Measurements from ENCODE around the gene CARM1.

GRCh38 chr19:10876459-10877240 lies 5.3 kb downstream of the CARM1 start:
- TF ChIP-seq, protein P1, sequence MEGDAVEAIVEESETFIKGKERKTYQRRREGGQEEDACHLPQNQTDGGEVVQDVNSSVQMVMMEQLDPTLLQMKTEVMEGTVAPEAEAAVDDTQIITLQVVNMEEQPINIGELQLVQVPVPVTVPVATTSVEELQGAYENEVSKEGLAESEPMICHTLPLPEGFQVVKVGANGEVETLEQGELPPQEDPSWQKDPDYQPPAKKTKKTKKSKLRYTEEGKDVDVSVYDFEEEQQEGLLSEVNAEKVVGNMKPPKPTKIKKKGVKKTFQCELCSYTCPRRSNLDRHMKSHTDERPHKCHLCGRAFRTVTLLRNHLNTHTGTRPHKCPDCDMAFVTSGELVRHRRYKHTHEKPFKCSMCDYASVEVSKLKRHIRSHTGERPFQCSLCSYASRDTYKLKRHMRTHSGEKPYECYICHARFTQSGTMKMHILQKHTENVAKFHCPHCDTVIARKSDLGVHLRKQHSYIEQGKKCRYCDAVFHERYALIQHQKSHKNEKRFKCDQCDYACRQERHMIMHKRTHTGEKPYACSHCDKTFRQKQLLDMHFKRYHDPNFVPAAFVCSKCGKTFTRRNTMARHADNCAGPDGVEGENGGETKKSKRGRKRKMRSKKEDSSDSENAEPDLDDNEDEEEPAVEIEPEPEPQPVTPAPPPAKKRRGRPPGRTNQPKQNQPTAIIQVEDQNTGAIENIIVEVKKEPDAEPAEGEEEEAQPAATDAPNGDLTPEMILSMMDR (CRISPR knock-in tag; IDR thresholded peaks at IDR 0.05): no peak
- TF ChIP-seq FOXP1 (IDR thresholded peaks at IDR 0.05) (no peak), FOXP1 (CRISPR knock-in tag; IDR thresholded peaks at IDR 0.05) (no peak), MAX (IDR thresholded peaks at IDR 0.05) (no peak), POLR2A (IDR thresholded peaks at IDR 0.05; ENCODE audit: insufficient read depth in 1 of 2, low read depth in 2 of 2, low read length in 2 of 2) (no peak), ATF5 (CRISPR knock-in tag; IDR thresholded peaks at IDR 0.05; ENCODE audit: low read depth) (no peak), CREM (IDR thresholded peaks at IDR 0.05) (no peak), CREM (CRISPR knock-in tag; IDR thresholded peaks at IDR 0.05) (no peak), NFE2L1 (CRISPR knock-in tag; IDR thresholded peaks at IDR 0.05; ENCODE audit: borderline replicate concordance) (no peak), MED13 (CRISPR knock-in tag; IDR thresholded peaks at IDR 0.05) (no peak), HOXA7 (CRISPR knock-in tag; IDR thresholded peaks at IDR 0.05) (no peak), SIN3B (IDR thresholded peaks at IDR 0.05; ENCODE audit: low read length) (no peak)
